ENCODE data around the gene CCDC181. TPM values are rescaled to one million over a fixed set of nuclear protein-coding genes. Genes with fewer than 3 reads are reported as not detected.

The CCDC181 gene
- total RNA-seq, result 0.51 and 1.1 TPM in 2 replicates

GRCh38 chr1:169427081-169427641 is at the start of gene CCDC181:
Gene CCDC181 (minus strand): TSS chr1:169427474. CDS start chr1:169424927, 2,547 bp downstream.

GRCh38 chr1:169367686-169368405 is 59.4 kb downstream of the CCDC181 start, which contains the start of the genes BLZF1 and NME7:
Gene BLZF1 (plus strand): TSS chr1:169368195. CDS start chr1:169369523, 1,328 bp downstream.
Gene NME7 (minus strand): TSS chr1:169367797. CDS start chr1:169367710, 87 bp downstream.

Other genes with a start within 250 kb of the CCDC181 start
- gene NME7, start 59.7 kb downstream of the CCDC181 start, total RNA-seq, result 12.9 and 25.2 TPM in 2 replicates
- 23.7 and 24.7 TPM in 2 replicates for gene BLZF1, start 59.3 kb downstream of the CCDC181 start, total RNA-seq
- gene SLC19A2, start 58.5 kb upstream of the CCDC181 start, total RNA-seq, result 7.2 and 9.0 TPM in 2 replicates
- gene F5, start 159.0 kb upstream of the CCDC181 start, total RNA-seq, result under 0.01 and 0.07 TPM in 2 replicates
- gene SELP, start 202.7 kb upstream of the CCDC181 start, total RNA-seq, result not detected in 2 replicates